ENCODE measurements around the gene FBXL15. TPM values are rescaled to one million over a fixed set of nuclear protein-coding genes. Genes with fewer than 3 reads are reported as not detected.

The FBXL15 gene
- 8.7 TPM for total RNA-seq

- peak; percentile 99 for DNase-seq (ENCODE audit: low spot score)
Observed at GRCh38 chr10:102420714-102421506, at the start of gene FBXL15. Gene FBXL15 (plus strand): TSS chr10:102420836. CDS start chr10:102421130, 294 bp downstream.

- DNase-seq (ENCODE audit: low spot score): no peak
Observed at GRCh38 chr10:102371295-102371694, 49.3 kb upstream of the FBXL15 start.

- no peak for DNase-seq (ENCODE audit: low spot score)
Observed at GRCh38 chr10:102375250-102375649, 45.4 kb upstream of the FBXL15 start.

- DNase-seq (ENCODE audit: low spot score): no peak
Observed at GRCh38 chr10:102375867-102376266, 44.8 kb upstream of the FBXL15 start.

- DNase-seq (ENCODE audit: low spot score): no peak
Observed at GRCh38 chr10:102376901-102377300, 43.7 kb upstream of the FBXL15 start.

- no peak for DNase-seq (ENCODE audit: low spot score)
Observed at GRCh38 chr10:102379383-102379782, 41.3 kb upstream of the FBXL15 start.

GRCh38 chr10:102381983-102382382 lies 38.7 kb upstream of the FBXL15 start:
- no peak for DNase-seq (ENCODE audit: low spot score)

GRCh38 chr10:102382871-102383270 lies 37.8 kb upstream of the FBXL15 start:
- DNase-seq (ENCODE audit: low spot score): no peak

- DNase-seq (ENCODE audit: low spot score): no peak
Observed at GRCh38 chr10:102384053-102384452, 36.6 kb upstream of the FBXL15 start.

GRCh38 chr10:102384606-102385429 lies 35.8 kb upstream of the FBXL15 start:
- no peak for DNase-seq (ENCODE audit: low spot score)

GRCh38 chr10:102389894-102390293 lies 30.7 kb upstream of the FBXL15 start:
- DNase-seq (ENCODE audit: low spot score): no peak

GRCh38 chr10:102392306-102392705 lies 28.3 kb upstream of the FBXL15 start:
- no peak for DNase-seq (ENCODE audit: low spot score)

GRCh38 chr10:102393411-102394078 lies 27.1 kb upstream of the FBXL15 start:
- no peak for DNase-seq (ENCODE audit: low spot score)

GRCh38 chr10:102394079-102394800 lies 26.4 kb upstream of the FBXL15 start:
- peak; percentile 95 for DNase-seq (ENCODE audit: low spot score)

- DNase-seq (ENCODE audit: low spot score): no peak
Observed at GRCh38 chr10:102394801-102395399, 25.7 kb upstream of the FBXL15 start.

GRCh38 chr10:102395400-102396316 lies 25.0 kb upstream of the FBXL15 start, which contains the start of gene NFKB2:
Gene NFKB2 (plus strand): TSS chr10:102395705. CDS start chr10:102395960, 255 bp downstream.
- DNase-seq (ENCODE audit: low spot score): peak; percentile 92

- DNase-seq (ENCODE audit: low spot score): no peak
Observed at GRCh38 chr10:102396317-102396650, 24.4 kb upstream of the FBXL15 start.

GRCh38 chr10:102396730-102397151 lies 23.9 kb upstream of the FBXL15 start:
- no peak for DNase-seq (ENCODE audit: low spot score)

GRCh38 chr10:102397222-102398171 lies 23.1 kb upstream of the FBXL15 start:
- DNase-seq (ENCODE audit: low spot score): no peak
